ENCODE measurements around the gene NCBP3.

DNA sequence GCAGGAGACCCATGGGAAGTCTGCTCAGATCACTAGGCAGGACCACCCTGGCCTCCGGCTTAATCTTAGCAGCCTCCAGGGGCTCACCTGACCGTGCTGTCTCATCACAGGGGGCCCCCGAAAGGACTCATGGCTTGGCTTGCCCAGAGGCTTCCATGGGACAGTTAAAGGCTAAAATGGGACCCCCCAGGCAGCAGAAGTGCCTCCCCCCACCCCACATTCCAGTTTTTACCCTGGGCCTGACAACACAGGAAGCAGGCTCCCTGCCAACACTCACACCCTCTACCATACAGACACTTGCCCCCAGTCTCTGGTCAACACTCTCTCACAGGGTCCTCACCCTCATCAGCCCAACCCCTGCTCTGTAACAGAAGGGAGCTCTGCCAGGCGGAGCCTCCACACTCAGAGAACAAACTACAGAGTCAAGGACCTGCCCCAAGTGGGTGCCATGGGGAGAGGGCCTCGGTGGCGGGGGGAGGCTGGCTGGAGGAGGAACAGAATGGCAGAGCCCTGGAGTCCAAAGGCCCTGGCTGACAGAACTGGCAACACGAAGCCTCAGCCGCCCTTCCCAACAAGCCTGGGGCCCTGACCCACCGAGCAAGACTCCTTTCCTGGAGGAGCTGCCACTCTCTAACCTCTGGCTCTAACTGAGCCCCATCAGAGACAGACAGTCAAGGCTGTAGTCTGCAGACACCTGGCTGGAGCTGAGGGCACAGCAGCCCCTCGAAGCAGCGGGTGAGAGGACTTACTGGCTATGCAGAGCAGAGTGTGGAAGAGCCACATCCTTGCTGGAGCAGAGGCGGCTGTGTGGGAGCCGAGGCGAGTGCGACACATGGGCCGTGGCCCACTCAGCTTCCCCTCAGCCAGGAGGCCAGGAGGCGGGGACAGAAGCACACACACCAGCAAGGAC is 45.4 kb downstream of the NCBP3 start, which contains the start of gene ITGAE:
- TF ChIP-seq CTCF (IDR thresholded peaks at IDR 0.05; ENCODE audit: low read depth, low read length, missing input control) = no peak
- no peak for TF ChIP-seq FOXA1 (IDR thresholded peaks at IDR 0.05)
- TF ChIP-seq, protein P1, sequence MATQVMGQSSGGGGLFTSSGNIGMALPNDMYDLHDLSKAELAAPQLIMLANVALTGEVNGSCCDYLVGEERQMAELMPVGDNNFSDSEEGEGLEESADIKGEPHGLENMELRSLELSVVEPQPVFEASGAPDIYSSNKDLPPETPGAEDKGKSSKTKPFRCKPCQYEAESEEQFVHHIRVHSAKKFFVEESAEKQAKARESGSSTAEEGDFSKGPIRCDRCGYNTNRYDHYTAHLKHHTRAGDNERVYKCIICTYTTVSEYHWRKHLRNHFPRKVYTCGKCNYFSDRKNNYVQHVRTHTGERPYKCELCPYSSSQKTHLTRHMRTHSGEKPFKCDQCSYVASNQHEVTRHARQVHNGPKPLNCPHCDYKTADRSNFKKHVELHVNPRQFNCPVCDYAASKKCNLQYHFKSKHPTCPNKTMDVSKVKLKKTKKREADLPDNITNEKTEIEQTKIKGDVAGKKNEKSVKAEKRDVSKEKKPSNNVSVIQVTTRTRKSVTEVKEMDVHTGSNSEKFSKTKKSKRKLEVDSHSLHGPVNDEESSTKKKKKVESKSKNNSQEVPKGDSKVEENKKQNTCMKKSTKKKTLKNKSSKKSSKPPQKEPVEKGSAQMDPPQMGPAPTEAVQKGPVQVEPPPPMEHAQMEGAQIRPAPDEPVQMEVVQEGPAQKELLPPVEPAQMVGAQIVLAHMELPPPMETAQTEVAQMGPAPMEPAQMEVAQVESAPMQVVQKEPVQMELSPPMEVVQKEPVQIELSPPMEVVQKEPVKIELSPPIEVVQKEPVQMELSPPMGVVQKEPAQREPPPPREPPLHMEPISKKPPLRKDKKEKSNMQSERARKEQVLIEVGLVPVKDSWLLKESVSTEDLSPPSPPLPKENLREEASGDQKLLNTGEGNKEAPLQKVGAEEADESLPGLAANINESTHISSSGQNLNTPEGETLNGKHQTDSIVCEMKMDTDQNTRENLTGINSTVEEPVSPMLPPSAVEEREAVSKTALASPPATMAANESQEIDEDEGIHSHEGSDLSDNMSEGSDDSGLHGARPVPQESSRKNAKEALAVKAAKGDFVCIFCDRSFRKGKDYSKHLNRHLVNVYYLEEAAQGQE (IDR thresholded peaks at IDR 0.05) = no peak
- no peak for TF ChIP-seq YY1 (IDR thresholded peaks at IDR 0.05)
- no peak for TF ChIP-seq MAX (IDR thresholded peaks at IDR 0.05)
- no peak for TF ChIP-seq SP1 (IDR thresholded peaks at IDR 0.05)
- TF ChIP-seq EGR1 (IDR thresholded peaks at IDR 0.05; ENCODE audit: low read depth in 2 of 2) = no peak
- TF ChIP-seq JUND (IDR thresholded peaks at IDR 0.05) = no peak
